ENCODE data around the gene ORMDL2. TPM values are rescaled to one million over a fixed set of nuclear protein-coding genes. Genes with fewer than 3 reads are reported as not detected.
A peak's percentile ranks its signal among the peaks of the same experiment; 100 is the strongest.

Gene ORMDL2
- total and polyA plus RNA-seq, 12 donors, result 11.7 to 97.7 (median 45.1) TPM

DNA sequence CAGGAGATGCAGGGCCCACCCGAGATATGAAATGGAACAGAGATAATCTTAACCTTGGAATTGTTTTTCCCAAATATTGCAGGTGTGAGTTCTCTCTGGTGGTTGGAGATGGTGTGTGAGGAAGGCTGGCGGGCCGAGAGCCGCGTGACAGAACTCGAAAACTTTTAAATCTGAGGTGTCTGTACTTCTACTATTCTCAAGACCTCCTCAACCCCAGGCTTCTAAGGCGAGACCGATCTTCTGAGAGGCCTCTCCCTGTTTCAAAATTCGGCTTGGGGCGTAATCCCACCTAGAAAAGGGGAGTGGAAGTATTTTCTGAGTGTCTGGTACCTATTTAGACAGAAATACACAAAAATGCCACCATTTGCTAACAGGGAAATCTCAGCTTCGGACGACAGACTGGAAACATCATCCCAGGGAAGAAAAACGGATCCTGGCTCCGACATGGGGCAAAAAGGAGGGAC, 928 bp upstream of the ORMDL2 start:
- TF ChIP-seq, protein P1, sequence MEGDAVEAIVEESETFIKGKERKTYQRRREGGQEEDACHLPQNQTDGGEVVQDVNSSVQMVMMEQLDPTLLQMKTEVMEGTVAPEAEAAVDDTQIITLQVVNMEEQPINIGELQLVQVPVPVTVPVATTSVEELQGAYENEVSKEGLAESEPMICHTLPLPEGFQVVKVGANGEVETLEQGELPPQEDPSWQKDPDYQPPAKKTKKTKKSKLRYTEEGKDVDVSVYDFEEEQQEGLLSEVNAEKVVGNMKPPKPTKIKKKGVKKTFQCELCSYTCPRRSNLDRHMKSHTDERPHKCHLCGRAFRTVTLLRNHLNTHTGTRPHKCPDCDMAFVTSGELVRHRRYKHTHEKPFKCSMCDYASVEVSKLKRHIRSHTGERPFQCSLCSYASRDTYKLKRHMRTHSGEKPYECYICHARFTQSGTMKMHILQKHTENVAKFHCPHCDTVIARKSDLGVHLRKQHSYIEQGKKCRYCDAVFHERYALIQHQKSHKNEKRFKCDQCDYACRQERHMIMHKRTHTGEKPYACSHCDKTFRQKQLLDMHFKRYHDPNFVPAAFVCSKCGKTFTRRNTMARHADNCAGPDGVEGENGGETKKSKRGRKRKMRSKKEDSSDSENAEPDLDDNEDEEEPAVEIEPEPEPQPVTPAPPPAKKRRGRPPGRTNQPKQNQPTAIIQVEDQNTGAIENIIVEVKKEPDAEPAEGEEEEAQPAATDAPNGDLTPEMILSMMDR (IDR thresholded peaks at IDR 0.05), result no peak
- WGBS, 4 donors, result 0 to 1% (median 1%) methylated on average over 14 of the region's 14 CpGs
- peaks cover 18 to 45% of the 10 kb centered on the region in 2 donors for H3K4me1 ChIP-seq (replicated peaks in 1 of 2)
- no peaks in the 10 kb centered on the region for H3K27me3 ChIP-seq
- intact Hi-C loops (cut with DNase I), result loop anchor here in 1 of 2 donors (5.0 kb wide), 1 partner anchor 125 kb away; no protein-coding TSS in a partner anchor
- DNase-seq, result peak in 3 of 7 donors; percentile 38 to 49 (median 47)
- peak overlapping the region; percentile 74 to 92 (median 88) for H3K27ac ChIP-seq
- peak overlapping the region; percentile 53 to 79 (median 61) for H3K4me3 ChIP-seq
- H3K9me3 ChIP-seq (replicated peaks in 1 of 3), result no peaks in the 10 kb centered on the region
- peaks cover 0 to 42% of the 10 kb centered on the region in 2 donors for H3K36me3 ChIP-seq (replicated peaks in 1 of 2)

DNA sequence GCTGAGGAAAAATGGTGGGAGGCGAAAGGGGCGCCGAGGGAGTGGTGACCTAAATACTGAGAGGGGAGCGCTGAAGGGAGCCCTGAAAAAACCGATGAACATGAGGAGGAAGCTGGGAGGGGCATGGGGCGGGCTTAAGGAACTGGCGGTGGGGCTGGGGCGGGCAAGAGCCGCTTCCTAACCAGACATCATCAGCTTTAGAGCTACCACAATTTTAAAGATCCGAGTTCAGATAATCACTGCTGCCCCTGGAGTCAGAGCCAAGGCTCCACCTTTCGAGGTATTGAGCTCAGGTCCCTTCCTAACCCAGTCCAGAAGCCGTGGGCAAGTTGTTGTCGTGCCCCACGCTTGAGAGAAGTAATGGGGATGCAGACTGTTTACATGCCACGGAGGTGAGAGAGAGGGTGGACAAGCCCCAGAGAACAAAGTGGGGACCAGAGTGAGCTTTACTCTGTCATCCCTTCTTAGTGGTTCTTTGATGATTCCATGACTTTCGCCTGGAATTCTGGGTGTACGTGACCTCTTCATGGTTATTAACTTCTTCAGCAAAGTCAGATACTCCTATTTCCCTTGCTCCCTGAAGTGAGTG, 393 bp downstream of the ORMDL2 start:
- WGBS, 4 donors, result 0 to 2% (median 1%) methylated on average over 14 to 17 of the region's 17 CpGs
- no peaks in the 10 kb centered on the region for H3K27me3 ChIP-seq
- H3K9me3 ChIP-seq (replicated peaks in 1 of 3), result no peaks in the 10 kb centered on the region
- H3K27ac ChIP-seq, result peak overlapping the region in 2 of 5 donors; percentile 50 to 81
- TF ChIP-seq, protein P1 (IDR thresholded peaks at IDR 0.05), result no peak
- TF ChIP-seq POLR2A (IDR thresholded peaks at IDR 0.05), result no peak
- peaks cover 18 to 42% of the 10 kb centered on the region in 2 donors for H3K4me1 ChIP-seq (replicated peaks in 1 of 2)
- peak overlapping the region in 3 of 4 donors; percentile 44 to 79 (median 65) for H3K4me3 ChIP-seq
- intact Hi-C loops (cut with DNase I), result loop anchor here in 1 of 2 donors (5.0 kb wide), 1 partner anchor 124 kb away; no protein-coding TSS in a partner anchor
- DNase-seq, result no peak
- peaks cover 0 to 54% of the 10 kb centered on the region in 2 donors for H3K36me3 ChIP-seq (replicated peaks in 1 of 2)

DNA sequence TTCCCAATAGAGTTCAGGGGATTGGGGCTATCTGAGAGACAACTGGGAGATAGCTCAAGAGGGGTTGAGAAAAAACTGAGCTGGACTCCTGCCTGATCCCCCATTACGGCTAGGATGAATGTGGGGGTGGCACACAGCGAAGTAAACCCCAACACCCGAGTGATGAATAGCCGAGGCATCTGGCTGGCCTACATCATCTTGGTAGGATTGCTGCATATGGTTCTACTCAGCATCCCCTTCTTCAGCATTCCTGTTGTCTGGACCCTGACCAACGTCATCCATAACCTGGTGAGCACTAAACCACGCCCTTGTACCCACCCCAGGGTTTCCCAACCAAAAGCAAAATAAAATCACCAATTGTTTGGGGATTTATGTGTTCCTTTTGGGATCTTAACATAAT, 1.0 kb downstream of the ORMDL2 start:
- 62 to 89% (median 81%) methylated on average over 6 of the region's 6 CpGs for WGBS, 4 donors
- H3K4me1 ChIP-seq (replicated peaks in 1 of 2), result peaks cover 21 to 47% of the 10 kb centered on the region in 2 donors
- no peaks in the 10 kb centered on the region for H3K9me3 ChIP-seq (replicated peaks in 1 of 3)
- H3K27me3 ChIP-seq, result no peaks in the 10 kb centered on the region
- H3K27ac ChIP-seq, result no peak overlapping the region
- H3K4me3 ChIP-seq, result peak overlapping the region in 1 of 4 donors; percentile 65
- no peak for DNase-seq
- H3K36me3 ChIP-seq (replicated peaks in 1 of 2), result peaks cover 0 to 54% of the 10 kb centered on the region in 2 donors
- intact Hi-C loops (cut with DNase I), result loop anchor here in 1 of 2 donors (5.0 kb wide), 1 partner anchor 123 kb away; no protein-coding TSS in a partner anchor
- no peak for TF ChIP-seq POLR2A (IDR thresholded peaks at IDR 0.05)
- TF ChIP-seq, protein P1 (IDR thresholded peaks at IDR 0.05), result no peak

DNA sequence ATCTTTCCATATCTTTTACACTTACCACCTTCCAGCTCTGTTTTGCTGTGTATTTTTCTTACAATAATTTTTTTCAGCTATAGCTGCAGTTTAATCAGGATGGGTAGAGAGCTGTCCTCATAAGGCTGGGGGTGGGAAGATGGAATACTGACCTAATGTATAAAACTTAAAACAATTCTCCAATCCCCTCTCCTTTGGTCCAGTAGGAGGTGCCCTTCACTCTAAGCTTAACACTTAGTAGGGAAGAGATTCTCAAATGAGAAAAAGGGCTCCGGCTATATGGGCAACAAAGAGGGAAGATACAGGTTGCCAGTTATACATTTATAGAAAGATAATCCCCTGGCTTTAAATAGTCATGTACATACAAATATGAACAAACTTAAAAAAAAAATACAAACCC, 2.8 kb downstream of the ORMDL2 start:
- H3K9me3 ChIP-seq (replicated peaks in 1 of 3), result no peaks in the 10 kb centered on the region
- intact Hi-C loops (cut with DNase I), result loop anchor here in 1 of 2 donors (5.0 kb wide), 1 partner anchor 112 kb away; the partner anchor contains the start of gene DGKA
- no peak for DNase-seq
- H3K27me3 ChIP-seq, result no peaks in the 10 kb centered on the region
- no peak overlapping the region for H3K4me3 ChIP-seq
- TF ChIP-seq POLR2A (IDR thresholded peaks at IDR 0.05), result no peak
- peaks cover 0 to 41% of the 10 kb centered on the region in 2 donors for H3K36me3 ChIP-seq (replicated peaks in 1 of 2)
- no peak overlapping the region for H3K27ac ChIP-seq
- WGBS, 4 donors, result 83 to 100% (median 93%) methylated on average over 1 of the region's 1 CpG
- H3K4me1 ChIP-seq (replicated peaks in 1 of 2), result peaks cover 18 to 43% of the 10 kb centered on the region in 2 donors
